ENCODE data around the gene DAND5.

Gene DAND5, protein sequence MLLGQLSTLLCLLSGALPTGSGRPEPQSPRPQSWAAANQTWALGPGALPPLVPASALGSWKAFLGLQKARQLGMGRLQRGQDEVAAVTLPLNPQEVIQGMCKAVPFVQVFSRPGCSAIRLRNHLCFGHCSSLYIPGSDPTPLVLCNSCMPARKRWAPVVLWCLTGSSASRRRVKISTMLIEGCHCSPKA

GRCh38 chr19:12969292-12969988 is at the start of gene DAND5:
Gene DAND5, plus strand, starts transcription at chr19:12969576. Its CDS starts 85 bp downstream, at chr19:12969661.
- DNase-seq: no peak

DNA sequence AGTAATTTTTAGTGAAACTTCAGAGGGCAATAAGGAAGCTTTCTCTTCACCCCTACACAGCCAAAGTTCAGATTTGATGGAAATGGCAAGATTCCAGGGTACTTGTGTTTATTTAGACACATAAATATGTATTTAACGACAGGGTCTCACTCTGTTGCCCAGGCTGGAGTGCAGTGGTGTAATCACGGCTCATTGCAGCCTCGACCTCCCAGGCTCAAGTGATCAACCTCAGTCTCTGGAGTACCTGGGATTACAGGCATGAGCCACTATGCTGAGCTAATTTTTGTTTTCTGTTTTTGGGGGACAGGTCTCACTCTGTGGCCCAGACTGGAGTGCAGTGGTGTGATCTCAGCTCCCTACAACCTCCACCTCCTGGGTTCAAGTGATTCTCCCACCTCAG is 48.3 kb upstream of the DAND5 start:
- no peak for DNase-seq

GRCh38 chr19:12922959-12923358 is 46.4 kb upstream of the DAND5 start:
- DNase-seq: no peak

GRCh38 chr19:12924621-12925310 is 44.6 kb upstream of the DAND5 start:
- no peak for DNase-seq

GRCh38 chr19:12930002-12930645 is 39.3 kb upstream of the DAND5 start:
- DNase-seq: no peak

- DNase-seq: no peak
Observed at GRCh38 chr19:12932392-12933286, 36.7 kb upstream of the DAND5 start.

DNA sequence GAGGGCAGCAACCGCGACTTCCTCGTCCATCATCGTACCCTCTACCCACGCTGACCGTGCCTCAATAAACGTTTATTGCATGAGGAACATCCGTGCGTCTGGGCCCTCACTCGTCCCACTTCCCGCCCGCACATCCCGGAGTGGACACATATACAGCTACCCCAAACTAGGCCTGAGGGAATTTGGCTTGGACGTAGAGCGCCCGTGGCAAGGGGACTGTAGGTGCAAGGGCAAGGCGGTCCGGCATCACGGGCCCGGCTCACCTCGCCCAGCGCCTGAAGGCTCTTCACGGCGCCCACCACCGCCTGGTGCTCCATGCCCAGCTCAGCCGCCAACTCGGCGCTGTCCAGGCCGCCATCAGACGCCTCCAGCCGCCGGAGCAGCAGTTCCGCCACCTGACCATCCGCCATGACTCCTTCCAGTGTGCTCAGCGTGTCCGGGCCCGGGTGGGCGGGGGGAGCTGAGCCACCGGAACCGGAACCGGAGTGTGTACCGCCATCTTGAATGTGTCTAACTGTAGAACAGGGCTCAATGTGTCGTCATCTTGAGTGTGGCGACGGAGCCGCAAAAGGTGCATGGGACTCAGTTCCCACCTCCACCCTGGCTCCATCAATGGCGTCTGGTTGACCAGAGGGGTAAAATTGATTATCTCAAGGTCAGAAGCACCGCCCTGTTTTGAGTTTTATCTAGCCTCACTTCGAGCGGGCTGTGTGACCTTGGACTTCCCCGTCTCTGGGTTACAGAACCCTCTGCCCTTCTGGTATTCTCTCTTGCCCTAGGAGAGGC is 35.9 kb upstream of the DAND5 start, which contains the start of gene FARSA:
TSS of gene FARSA (minus strand) at position 425 of the 786 bp plus-strand sequence. CDS start at position 410, 15 bp downstream.
- peak; percentile 75 to 81 (median 78) for DNase-seq

- no peak for DNase-seq
Observed at GRCh38 chr19:12935071-12935470, 34.3 kb upstream of the DAND5 start.

GRCh38 chr19:12936582-12936981 is 32.8 kb upstream of the DAND5 start:
- DNase-seq: no peak

- no peak for DNase-seq
Observed at GRCh38 chr19:12937093-12937926, 32.1 kb upstream of the DAND5 start.

DNA sequence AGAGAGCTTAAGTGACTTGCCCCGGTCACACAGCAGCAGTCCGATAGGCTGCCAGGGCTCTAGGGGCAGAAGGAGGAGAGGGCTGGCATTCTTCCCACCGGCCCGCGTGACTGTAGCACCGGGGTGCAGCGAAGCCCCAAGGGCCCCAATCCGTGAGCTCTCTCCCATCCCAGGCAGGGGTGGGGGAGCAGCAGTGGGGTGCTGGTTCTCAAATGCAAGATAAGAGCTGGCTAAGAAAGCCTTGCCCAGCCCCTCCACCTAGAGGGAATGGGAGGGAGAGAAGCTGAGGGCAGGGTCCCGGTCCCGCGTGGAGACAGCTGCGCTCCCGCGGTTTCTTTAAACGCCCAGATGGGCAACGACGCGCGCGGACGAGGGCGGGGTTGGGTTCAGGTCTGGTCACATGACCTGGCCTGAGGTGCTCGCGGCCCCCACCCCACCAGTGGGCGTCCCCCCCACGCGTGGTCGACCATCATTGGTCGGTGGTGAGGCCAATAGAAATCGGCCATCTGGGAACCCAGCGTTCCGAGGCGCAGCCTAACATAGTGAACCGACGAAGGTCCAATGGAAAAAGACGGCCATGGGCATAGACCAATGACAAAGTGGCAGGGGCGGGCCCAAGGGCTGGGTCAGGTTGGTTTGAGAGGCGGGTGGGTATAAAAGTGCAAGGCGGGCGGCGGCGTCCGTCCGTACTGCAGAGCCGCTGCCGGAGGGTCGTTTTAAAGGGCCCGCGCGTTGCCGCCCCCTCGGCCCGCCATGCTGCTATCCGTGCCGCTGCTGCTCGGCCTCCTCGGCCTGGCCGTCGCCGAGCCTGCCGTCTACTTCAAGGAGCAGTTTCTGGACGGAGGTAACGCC is 31.2 kb upstream of the DAND5 start, which contains the start of gene CALR:
TSS of gene CALR (plus strand) at position 683 of the 852 bp plus-strand sequence. CDS start at position 754, 71 bp downstream.
- DNase-seq: peak; percentile 96 to 99 (median 98)

GRCh38 chr19:12938779-12939601 is 30.4 kb upstream of the DAND5 start:
- DNase-seq: no peak

- no peak for DNase-seq
Observed at GRCh38 chr19:12939975-12940423, 29.4 kb upstream of the DAND5 start.

DNA sequence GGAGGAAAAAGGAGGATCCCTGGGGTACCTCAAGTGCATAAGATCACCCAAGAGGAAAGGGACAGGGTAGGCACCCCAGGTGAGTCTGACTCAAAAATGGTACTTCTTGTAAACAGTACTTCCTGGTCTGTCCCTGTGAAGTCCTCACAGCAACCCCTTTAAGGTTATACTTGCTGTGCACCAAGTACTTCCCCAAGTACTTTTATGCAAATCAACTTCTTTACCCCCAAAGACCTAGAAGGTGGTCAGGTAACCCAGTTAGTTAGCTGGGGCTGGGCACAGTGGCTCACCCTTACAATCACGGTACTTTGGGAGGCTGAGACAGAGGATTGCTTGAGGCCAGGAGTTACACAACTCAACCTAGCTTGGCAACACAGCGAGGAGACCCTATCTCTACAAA is 28.5 kb upstream of the DAND5 start:
- no peak for DNase-seq

DNA sequence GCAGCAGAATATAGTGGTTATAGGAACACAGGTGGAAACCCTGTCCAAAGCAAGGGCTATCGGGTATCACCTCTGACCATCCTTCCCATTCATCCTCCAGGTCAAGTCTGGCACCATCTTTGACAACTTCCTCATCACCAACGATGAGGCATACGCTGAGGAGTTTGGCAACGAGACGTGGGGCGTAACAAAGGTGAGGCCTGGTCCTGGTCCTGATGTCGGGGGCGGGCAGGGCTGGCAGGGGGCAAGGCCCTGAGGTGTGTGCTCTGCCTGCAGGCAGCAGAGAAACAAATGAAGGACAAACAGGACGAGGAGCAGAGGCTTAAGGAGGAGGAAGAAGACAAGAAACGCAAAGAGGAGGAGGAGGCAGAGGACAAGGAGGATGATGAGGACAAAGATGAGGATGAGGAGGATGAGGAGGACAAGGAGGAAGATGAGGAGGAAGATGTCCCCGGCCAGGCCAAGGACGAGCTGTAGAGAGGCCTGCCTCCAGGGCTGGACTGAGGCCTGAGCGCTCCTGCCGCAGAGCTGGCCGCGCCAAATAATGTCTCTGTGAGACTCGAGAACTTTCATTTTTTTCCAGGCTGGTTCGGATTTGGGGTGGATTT is 25.8 kb upstream of the DAND5 start:
- no peak for DNase-seq

- DNase-seq: no peak
Observed at GRCh38 chr19:12944104-12944674, 25.2 kb upstream of the DAND5 start.

- DNase-seq: peak; percentile 95 to 98 (median 96)
Observed at GRCh38 chr19:12945479-12946091, 23.8 kb upstream of the DAND5 start, which contains the start of gene RAD23A. Gene RAD23A, plus strand, starts transcription at chr19:12945862. Its CDS starts 87 bp downstream, at chr19:12945949.

All from activated CD4-positive, CD25-positive, alpha-beta regulatory T cell (primary cell).